HCT116 (cell line): ENCODE measurements around the gene HFE. TPM values are rescaled to one million over a fixed set of nuclear protein-coding genes. Genes with fewer than 3 reads are reported as not detected.

Experiments
- ATAC-seq: fragments of 200-7000 bp; cut with Tn5 transposase; 2 replicates; pipeline ENCODE4 v1.9.1; 2020; ENCODE audit warnings: mild to moderate bottlenecking, moderate library complexity
- BruUV-seq: library from RNA; stranded (reverse); fragments of 400-500 nt; replicated peaks from 2 replicates; lab custom pipeline; 2021; lab: Mats Ljungman, UMichigan
- CTCF ChIA-PET: fragments of 300-600 bp; sonication (Branson Sonifier 250); formaldehyde crosslinking; loops from one replicate; lab custom pipeline; 2021; ENCODE audit warnings: antibody characterized with exemption; lab: Charles Lee
- POLR2A ChIA-PET: fragments of 300-600, 350-600 bp; sonication (Branson Sonifier 250); formaldehyde crosslinking; loops from one replicate; lab custom pipeline; 2021; ENCODE audit warnings: antibody characterized with exemption; lab: Charles Lee
- RAD21 ChIA-PET, 2 experiments: fragments of 300-600 bp; sonication (Branson Sonifier 250); formaldehyde crosslinking; loops; one replicate each; lab custom pipeline; 2023; ENCODE audit warnings: low total read pairs in 2 of 2; ENCODE audit not compliant: uncharacterized antibody in 2 of 2, unreplicated experiment in 2 of 2, low non-redundant PET in 1 of 2; lab: Charles Lee
- DNase-seq: peaks from one replicate; pipeline ENCODE4 v3.0.0-alpha.2; 2010; ENCODE audit warnings: low read depth, low spot score
- H2AFZ ChIP-seq: fragments of 200-600 bp; shearing (Covaris generic), sonication (generic); 2 replicates; pipeline ENCODE4 v1.6.1; 2017; ENCODE audit warnings: low read depth, mixed run types, mixed read lengths, antibody characterized with exemption, low read length; ENCODE audit not compliant: poor library complexity, severe bottlenecking
- H3K27ac ChIP-seq: 2 replicates; pipeline ENCODE4 v1.5.1; 2012; ENCODE audit warnings: low read depth, low read length
- H3K27me3 ChIP-seq: fragments of 200-600 bp; sonication (generic); 2 replicates; pipeline ENCODE4 v1.6.1; 2016; ENCODE audit warnings: mixed run types, low read length, mixed read lengths; ENCODE audit not compliant: insufficient read depth
- H3K36me3 ChIP-seq, 2 experiments: fragments of 200-500 bp in 1 of 2; fragments of 200-600 bp in 1 of 2; sonication (Bioruptor generic) in 1 of 2; sonication (generic) in 1 of 2; 2 replicates each; pipeline versions ENCODE4 v1.5.1 to v1.6.1; 2014 to 2016; ENCODE audit warnings: low read length in 2 of 2, inconsistent platforms in 1 of 2, mixed read lengths in 1 of 2, mixed run types in 1 of 2; ENCODE audit not compliant: insufficient read depth in 2 of 2, control insufficient read depth in 1 of 2
- H3K4me1 ChIP-seq, 2 experiments: fragments of 200-600 bp in 1 of 2; sonication (generic) in 1 of 2; 2 replicates each; pipeline versions ENCODE4 v1.5.1 to v1.6.1; 2012 to 2017; ENCODE audit warnings: low read length in 2 of 2, inconsistent platforms in 1 of 2, mild to moderate bottlenecking in 1 of 2, mixed read lengths in 1 of 2, mixed run types in 1 of 2, moderate library complexity in 1 of 2; ENCODE audit not compliant: insufficient read depth in 2 of 2, control insufficient read depth in 1 of 2
- H3K4me2 ChIP-seq: fragments of 200-600 bp; sonication (generic); 2 replicates; pipeline ENCODE4 v1.6.1; 2017; ENCODE audit warnings: mixed run types, low read length, mixed read lengths
- H3K4me3 ChIP-seq, 2 experiments: fragments of 200-600 bp in 1 of 2; sonication (generic) in 1 of 2; replicated peaks in 1 of 2; 2 replicates each; pipeline ENCODE4 v1.5.1; 2011 to 2016; ENCODE audit warnings: low read length in 2 of 2, control low read depth in 1 of 2, low read depth in 1 of 2, mild to moderate bottlenecking in 1 of 2, mixed read lengths in 1 of 2, mixed run types in 1 of 2
- H3K79me2 ChIP-seq: fragments of 200-600 bp; sonication (generic); 2 replicates; pipeline ENCODE4 v1.6.1; 2017; ENCODE audit warnings: mild to moderate bottlenecking, mixed run types, low read length, moderate library complexity, mixed read lengths; ENCODE audit not compliant: insufficient read depth
- H3K9ac ChIP-seq: fragments of 200-600 bp; sonication (generic); 2 replicates; pipeline ENCODE4 v1.6.1; 2016; ENCODE audit warnings: low read length, mixed read lengths
- H3K9me2 ChIP-seq: fragments of 200-600 bp; sonication (generic), shearing (Covaris generic); 2 replicates; pipeline ENCODE4 v1.6.1; 2017; ENCODE audit warnings: mixed run types, mild to moderate bottlenecking, moderate library complexity; ENCODE audit not compliant: insufficient read depth
- H3K9me3 ChIP-seq, 2 experiments: fragments of 200-500 bp in 1 of 2; fragments of 200-600 bp in 1 of 2; sonication (Bioruptor generic) in 1 of 2; sonication (generic) in 1 of 2; 2 replicates each; pipeline ENCODE4 v1.6.1; 2014 to 2017; ENCODE audit warnings: low read length in 2 of 2, mixed read lengths in 2 of 2, inconsistent platforms in 1 of 2, low read depth in 1 of 2, mild to moderate bottlenecking in 1 of 2, mixed run types in 1 of 2, moderate library complexity in 1 of 2; ENCODE audit not compliant: control insufficient read depth in 1 of 2, insufficient read depth in 1 of 2
- H4K20me1 ChIP-seq: fragments of 200-600 bp; sonication (generic), shearing (Covaris generic); 2 replicates; pipeline ENCODE4 v1.6.1; 2017; ENCODE audit warnings: mixed run types, mild to moderate bottlenecking, moderate library complexity; ENCODE audit not compliant: insufficient read depth
- CBX3 ChIP-seq: IDR thresholded peaks from 2 replicates; pipeline ENCODE4 v1.6.1; 2012; ENCODE audit warnings: low read depth
- CEBPB ChIP-seq: IDR thresholded peaks from 2 replicates; pipeline ENCODE4 v1.6.1; 2012; ENCODE audit warnings: low read depth
- EGR1 ChIP-seq: IDR thresholded peaks from 2 replicates; pipeline ENCODE4 v1.6.1; 2012; ENCODE audit warnings: low read depth
- EZH2 ChIP-seq: fragments of 200-600 bp; sonication (generic); IDR thresholded peaks from 2 replicates; pipeline ENCODE4 v1.6.1; 2017; ENCODE audit warnings: antibody characterized with exemption, mixed run types
- EZH2phosphoT487 ChIP-seq: fragments of 200-600 bp; IDR thresholded peaks from 2 replicates; pipeline ENCODE4 v1.6.1; 2018; ENCODE audit warnings: antibody characterized with exemption, borderline replicate concordance
- JUND ChIP-seq: IDR thresholded peaks from 2 replicates; pipeline ENCODE4 v1.6.1; 2012
- POLR2A ChIP-seq: IDR thresholded peaks from 2 replicates; pipeline ENCODE4 v1.7.0; 2011; ENCODE audit warnings: borderline replicate concordance; ENCODE audit not compliant: insufficient read depth, insufficient read length; ENCODE audit errors: extremely low read depth
- POLR2AphosphoS5 ChIP-seq: IDR thresholded peaks from 2 replicates; pipeline ENCODE4 v1.6.1; 2011; ENCODE audit warnings: mild to moderate bottlenecking, low read depth, low read length, moderate library complexity
- RAD21 ChIP-seq: IDR thresholded peaks from 2 replicates; pipeline ENCODE4 v1.6.1; 2012; ENCODE audit warnings: low read depth, mild to moderate bottlenecking
- SIN3A ChIP-seq: IDR thresholded peaks from 2 replicates; pipeline ENCODE4 v1.6.1; 2012; ENCODE audit warnings: low read depth
- SP1 ChIP-seq: IDR thresholded peaks from 2 replicates; pipeline ENCODE4 v1.6.1; 2012; ENCODE audit warnings: low read depth
- SRF ChIP-seq: IDR thresholded peaks from 2 replicates; pipeline ENCODE4 v1.6.1; 2012; ENCODE audit warnings: low read depth
- TCF7L2 ChIP-seq: IDR thresholded peaks from 2 replicates; pipeline ENCODE4 v1.7.0; 2011; ENCODE audit warnings: borderline replicate concordance, inconsistent platforms; ENCODE audit not compliant: insufficient read depth, insufficient read length; ENCODE audit errors: extremely low read depth
- YY1 ChIP-seq: IDR thresholded peaks from 2 replicates; pipeline ENCODE4 v1.6.1; 2011; ENCODE audit warnings: low read length, low read depth, moderate library complexity, mild to moderate bottlenecking; ENCODE audit not compliant: insufficient replicate concordance; ENCODE audit errors: extremely low read depth
- ZFX ChIP-seq: fragments of 450-650 bp; IDR thresholded peaks from 2 replicates; pipeline ENCODE4 v1.6.1; 2017
- ZNF274 ChIP-seq: fragments of 200-500 bp; sonication (Bioruptor generic); IDR thresholded peaks from 2 replicates; pipeline ENCODE4 v1.6.1; 2014; ENCODE audit warnings: mild to moderate bottlenecking, low read depth, low read length, inconsistent platforms
- intact Hi-C: fragments of 100-400 bp; cut with micrococcal nuclease; formaldehyde crosslinking; loops from 2 replicates; pipeline ENCODE4 v1.10.0; 2022
- total RNA-seq: library from RNA; stranded (reverse); gene quantifications from one replicate; pipeline ENCODE4 v1.2.1, GENCODE V29; 2021; ENCODE audit not compliant: unreplicated experiment
- TF ChIP-seq, protein P1 (sequence below): IDR thresholded peaks from 2 replicates; pipeline ENCODE4 v1.6.1; 2012
- TF ChIP-seq, protein P2 (sequence below): IDR thresholded peaks from 2 replicates; pipeline ENCODE4 v1.6.1; 2012

Gene HFE
- total RNA-seq, 1 experiment from 2014 or later = 9.8 TPM

GRCh38 chr6:26056583-26057350, 30.5 kb upstream of the HFE start:
- Histone ChIP-seq H3K9ac (peak overlapping the region; percentile 95), H2AFZ (no peak overlapping the region), H3K27me3 (no peaks in the 10 kb centered on the region), H3K4me3 (peak overlapping the region; percentile 52 to 73), H3K9me2 (no peaks in the 10 kb centered on the region), H4K20me1 (no peaks in the 10 kb centered on the region), H3K9me3 (no peaks in the 10 kb centered on the region), H3K36me3 (no peaks in the 10 kb centered on the region), H3K27ac (peak overlapping the region; percentile 85), H3K79me2 (no peaks in the 10 kb centered on the region), H3K4me2 (peak overlapping the region; percentile 90), H3K4me1 (peaks cover 40 to 65% of the 10 kb centered on the region in 2 experiments)
- RAD21 ChIA-PET = no interaction called here
- ATAC-seq (no peak), DNase-seq (no peak)
- POLR2A ChIA-PET = interaction anchor here (0.6 to 4.8 kb wide), 25 partner anchors 9 to 1836 kb away, joined by 3 to 80 read pairs (median 4); a partner anchor contains a TSS
- CTCF ChIA-PET = interaction anchor here (0.6 to 1.6 kb wide), 2 partner anchors 31 to 40 kb away, joined by 3 to 5 read pairs; no protein-coding TSS in a partner anchor
- BruUV-seq = no TSS peak
- no peak for TF ChIP-seq EGR1
- no peak for TF ChIP-seq SIN3A
- TF ChIP-seq, protein P1, sequence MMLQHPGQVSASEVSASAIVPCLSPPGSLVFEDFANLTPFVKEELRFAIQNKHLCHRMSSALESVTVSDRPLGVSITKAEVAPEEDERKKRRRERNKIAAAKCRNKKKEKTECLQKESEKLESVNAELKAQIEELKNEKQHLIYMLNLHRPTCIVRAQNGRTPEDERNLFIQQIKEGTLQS = no peak
- no peak for TF ChIP-seq JUND
- TF ChIP-seq EZH2phosphoT487 = no peak
- TF ChIP-seq POLR2AphosphoS5 = no peak
- no peak for TF ChIP-seq EZH2
- no peak for TF ChIP-seq CEBPB
- no peak for TF ChIP-seq SRF
- TF ChIP-seq, protein P2, sequence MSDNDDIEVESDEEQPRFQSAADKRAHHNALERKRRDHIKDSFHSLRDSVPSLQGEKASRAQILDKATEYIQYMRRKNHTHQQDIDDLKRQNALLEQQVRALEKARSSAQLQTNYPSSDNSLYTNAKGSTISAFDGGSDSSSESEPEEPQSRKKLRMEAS = no peak
- no peak for TF ChIP-seq YY1
- TF ChIP-seq CBX3 = no peak
- no peak for TF ChIP-seq SP1
- no peak for TF ChIP-seq POLR2A
- no peak for TF ChIP-seq ZNF274
- no peak for TF ChIP-seq TCF7L2
- no peak for TF ChIP-seq RAD21
- no peak for TF ChIP-seq ZFX
- intact Hi-C loops = loop anchor here (2.0 to 10.0 kb wide), 2 partner anchors 46 to 1838 kb away; a partner anchor contains a TSS
